GM19463 (cell line): ENCODE data around the gene HOXC10.

Experiments
- ATAC-seq: cut with Tn5 transposase; IDR thresholded peaks from one replicate; pipeline ENCODE4 v1.9.1; 2021; ENCODE audit warnings: mild to moderate bottlenecking, moderate library complexity; ENCODE audit not compliant: unreplicated experiment

HOXC10 gene

GRCh38 chr12:53963434-53964314, 21.3 kb upstream of the HOXC10 start:
- ATAC-seq, result no peak

GRCh38 chr12:53964315-53964713, 20.6 kb upstream of the HOXC10 start:
- no peak for ATAC-seq

- ATAC-seq, result no peak
These were observed 19.5 kb upstream of the HOXC10 start for GRCh38 chr12:53965281-53966084.

- no peak for ATAC-seq
These were observed 18.9 kb upstream of the HOXC10 start for GRCh38 chr12:53966085-53966384.

GRCh38 chr12:53966385-53967133, 18.4 kb upstream of the HOXC10 start:
- no peak for ATAC-seq

- no peak for ATAC-seq
These were observed 17.5 kb upstream of the HOXC10 start for GRCh38 chr12:53967421-53967925.

GRCh38 chr12:53968214-53969127, 16.5 kb upstream of the HOXC10 start:
- no peak for ATAC-seq

GRCh38 chr12:53969588-53970259, 15.2 kb upstream of the HOXC10 start:
- no peak for ATAC-seq

- no peak for ATAC-seq
These were observed 14.5 kb upstream of the HOXC10 start for GRCh38 chr12:53970451-53970850.

- ATAC-seq, result no peak
These were observed 13.8 kb upstream of the HOXC10 start for GRCh38 chr12:53971129-53971528.

- ATAC-seq, result no peak
These were observed 13.3 kb upstream of the HOXC10 start for GRCh38 chr12:53971686-53972085.

GRCh38 chr12:53972152-53972702, 12.7 kb upstream of the HOXC10 start:
- no peak for ATAC-seq

- no peak for ATAC-seq
These were observed 12.2 kb upstream of the HOXC10 start, which contains the start of gene HOXC11 for GRCh38 chr12:53972722-53973235. TSS of gene HOXC11 (plus strand) at chr12:53973126. CDS start at chr12:53973242, 116 bp downstream.

- ATAC-seq, result no peak
These were observed 11.5 kb upstream of the HOXC10 start for GRCh38 chr12:53973236-53974042.

GRCh38 chr12:53974084-53975063, 10.6 kb upstream of the HOXC10 start, which contains the start of gene HOTAIR:
TSS of gene HOTAIR (minus strand) at chr12:53974954.
- ATAC-seq, result no peak

GRCh38 chr12:53975064-53975471, 9.9 kb upstream of the HOXC10 start:
- no peak for ATAC-seq
